ENCODE measurements around the gene MYO19.

DNA sequence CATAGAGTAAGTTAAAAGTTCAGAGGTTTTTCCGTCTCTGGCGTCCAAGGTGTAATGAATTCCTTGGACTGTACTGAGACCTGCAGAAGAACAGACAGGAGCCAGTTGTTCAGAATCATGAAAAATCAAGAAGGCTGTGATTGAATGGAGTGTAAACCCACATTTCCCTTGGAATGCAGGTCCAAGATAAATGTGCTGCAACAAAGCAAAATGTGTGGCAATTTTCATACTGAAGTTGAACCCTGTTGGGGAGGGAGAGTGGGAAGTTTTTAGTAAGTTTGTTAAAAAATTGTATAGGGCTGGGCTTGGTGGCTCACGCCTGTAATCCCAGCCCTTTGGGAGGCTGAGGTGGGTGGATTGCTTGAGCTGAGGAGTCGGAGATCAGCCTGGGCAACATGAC, 31.4 kb upstream of the MYO19 start:
- TF ChIP-seq TAF1 (conservative IDR thresholded peaks at IDR 0.05) (no peak), RXRA (IDR thresholded peaks at IDR 0.05) (no peak), GABPA (IDR thresholded peaks at IDR 0.05 in 1 of 2, conservative IDR thresholded peaks at IDR 0.05 in 1 of 2) (no peak), FOXA1 (IDR thresholded peaks at IDR 0.05) (no peak), RAD21 (IDR thresholded peaks at IDR 0.05) (no peak), YY1 (IDR thresholded peaks at IDR 0.05) (no peak)
- TF ChIP-seq, protein P1, sequence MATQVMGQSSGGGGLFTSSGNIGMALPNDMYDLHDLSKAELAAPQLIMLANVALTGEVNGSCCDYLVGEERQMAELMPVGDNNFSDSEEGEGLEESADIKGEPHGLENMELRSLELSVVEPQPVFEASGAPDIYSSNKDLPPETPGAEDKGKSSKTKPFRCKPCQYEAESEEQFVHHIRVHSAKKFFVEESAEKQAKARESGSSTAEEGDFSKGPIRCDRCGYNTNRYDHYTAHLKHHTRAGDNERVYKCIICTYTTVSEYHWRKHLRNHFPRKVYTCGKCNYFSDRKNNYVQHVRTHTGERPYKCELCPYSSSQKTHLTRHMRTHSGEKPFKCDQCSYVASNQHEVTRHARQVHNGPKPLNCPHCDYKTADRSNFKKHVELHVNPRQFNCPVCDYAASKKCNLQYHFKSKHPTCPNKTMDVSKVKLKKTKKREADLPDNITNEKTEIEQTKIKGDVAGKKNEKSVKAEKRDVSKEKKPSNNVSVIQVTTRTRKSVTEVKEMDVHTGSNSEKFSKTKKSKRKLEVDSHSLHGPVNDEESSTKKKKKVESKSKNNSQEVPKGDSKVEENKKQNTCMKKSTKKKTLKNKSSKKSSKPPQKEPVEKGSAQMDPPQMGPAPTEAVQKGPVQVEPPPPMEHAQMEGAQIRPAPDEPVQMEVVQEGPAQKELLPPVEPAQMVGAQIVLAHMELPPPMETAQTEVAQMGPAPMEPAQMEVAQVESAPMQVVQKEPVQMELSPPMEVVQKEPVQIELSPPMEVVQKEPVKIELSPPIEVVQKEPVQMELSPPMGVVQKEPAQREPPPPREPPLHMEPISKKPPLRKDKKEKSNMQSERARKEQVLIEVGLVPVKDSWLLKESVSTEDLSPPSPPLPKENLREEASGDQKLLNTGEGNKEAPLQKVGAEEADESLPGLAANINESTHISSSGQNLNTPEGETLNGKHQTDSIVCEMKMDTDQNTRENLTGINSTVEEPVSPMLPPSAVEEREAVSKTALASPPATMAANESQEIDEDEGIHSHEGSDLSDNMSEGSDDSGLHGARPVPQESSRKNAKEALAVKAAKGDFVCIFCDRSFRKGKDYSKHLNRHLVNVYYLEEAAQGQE (IDR thresholded peaks at IDR 0.05): no peak
- TF ChIP-seq, protein P2, sequence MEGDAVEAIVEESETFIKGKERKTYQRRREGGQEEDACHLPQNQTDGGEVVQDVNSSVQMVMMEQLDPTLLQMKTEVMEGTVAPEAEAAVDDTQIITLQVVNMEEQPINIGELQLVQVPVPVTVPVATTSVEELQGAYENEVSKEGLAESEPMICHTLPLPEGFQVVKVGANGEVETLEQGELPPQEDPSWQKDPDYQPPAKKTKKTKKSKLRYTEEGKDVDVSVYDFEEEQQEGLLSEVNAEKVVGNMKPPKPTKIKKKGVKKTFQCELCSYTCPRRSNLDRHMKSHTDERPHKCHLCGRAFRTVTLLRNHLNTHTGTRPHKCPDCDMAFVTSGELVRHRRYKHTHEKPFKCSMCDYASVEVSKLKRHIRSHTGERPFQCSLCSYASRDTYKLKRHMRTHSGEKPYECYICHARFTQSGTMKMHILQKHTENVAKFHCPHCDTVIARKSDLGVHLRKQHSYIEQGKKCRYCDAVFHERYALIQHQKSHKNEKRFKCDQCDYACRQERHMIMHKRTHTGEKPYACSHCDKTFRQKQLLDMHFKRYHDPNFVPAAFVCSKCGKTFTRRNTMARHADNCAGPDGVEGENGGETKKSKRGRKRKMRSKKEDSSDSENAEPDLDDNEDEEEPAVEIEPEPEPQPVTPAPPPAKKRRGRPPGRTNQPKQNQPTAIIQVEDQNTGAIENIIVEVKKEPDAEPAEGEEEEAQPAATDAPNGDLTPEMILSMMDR (IDR thresholded peaks at IDR 0.05; ENCODE audit: low read depth, low read length, missing input control): no peak
- TF ChIP-seq, protein P3, sequence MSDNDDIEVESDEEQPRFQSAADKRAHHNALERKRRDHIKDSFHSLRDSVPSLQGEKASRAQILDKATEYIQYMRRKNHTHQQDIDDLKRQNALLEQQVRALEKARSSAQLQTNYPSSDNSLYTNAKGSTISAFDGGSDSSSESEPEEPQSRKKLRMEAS (IDR thresholded peaks at IDR 0.05): no peak
